HUES48 (cell line): Measurements from ENCODE around the gene LGALS7B.
"Not testable (repeated sequence)": the region's sequence is repeated elsewhere in the genome, so short reads cannot be mapped to it uniquely, and the experiment has no call there.

Experiments used
- H3K27ac ChIP-seq: one replicate; pipeline ENCODE4 v1.7.0; 2013; ENCODE audit warnings: low read depth, low read length, inconsistent platforms
- H3K27me3 ChIP-seq: 2 replicates; pipeline ENCODE4 v1.6.1; 2013; ENCODE audit warnings: mild to moderate bottlenecking, low read length; ENCODE audit not compliant: control insufficient read depth, insufficient read depth
- H3K36me3 ChIP-seq: 2 replicates; pipeline ENCODE4 v1.6.1; 2013; ENCODE audit warnings: low read length; ENCODE audit not compliant: control insufficient read depth, insufficient read depth
- H3K4me1 ChIP-seq: 2 replicates; pipeline ENCODE4 v1.6.1; 2013; ENCODE audit warnings: mild to moderate bottlenecking, low read length; ENCODE audit not compliant: control insufficient read depth, insufficient read depth
- H3K4me3 ChIP-seq: 2 replicates; pipeline ENCODE4 v1.5.1; 2013; ENCODE audit warnings: mild to moderate bottlenecking, low read depth, low read length
- H3K9ac ChIP-seq: 2 replicates; pipeline ENCODE4 v1.6.1; 2013; ENCODE audit warnings: mild to moderate bottlenecking, low read depth, low read length, moderate library complexity
- H3K9me3 ChIP-seq: 2 replicates; pipeline ENCODE4 v1.6.1; 2013; ENCODE audit warnings: low read length; ENCODE audit not compliant: control insufficient read depth, insufficient read depth

Gene LGALS7B

GRCh38 chr19:38829203-38829602, 40.2 kb downstream of the LGALS7B start:
- not testable (repeated sequence) for H3K9ac ChIP-seq, H3K9me3 ChIP-seq, H3K27me3 ChIP-seq, H3K27ac ChIP-seq, H3K4me3 ChIP-seq
- Histone ChIP-seq H3K36me3 (peaks cover 25% of the 10 kb centered on the region), H3K4me1 (peaks cover 22% of the 10 kb centered on the region)

- H3K27ac ChIP-seq: no peak overlapping the region
- H3K4me3 ChIP-seq: no peak overlapping the region
- no peak overlapping the region for H3K9ac ChIP-seq
These were observed 41.2 kb downstream of the LGALS7B start for GRCh38 chr19:38830039-38830733.

GRCh38 chr19:38831142-38831605, 42.2 kb downstream of the LGALS7B start:
- Histone ChIP-seq H3K36me3 (peaks cover 32% of the 10 kb centered on the region), H3K9ac (peak overlapping the region; percentile 68), H3K27me3 (no peaks in the 10 kb centered on the region), H3K4me1 (peaks cover 8% of the 10 kb centered on the region), H3K4me3 (peak overlapping the region; percentile 77), H3K27ac (peak overlapping the region; percentile 83), H3K9me3 (no peaks in the 10 kb centered on the region)

More at GRCh38 chr19:38830039-38830733, 41.2 kb downstream of the LGALS7B start:
- no peaks in the 10 kb centered on the region for H3K9me3 ChIP-seq
- peaks cover 25% of the 10 kb centered on the region for H3K36me3 ChIP-seq
- H3K27me3 ChIP-seq: no peaks in the 10 kb centered on the region
- H3K4me1 ChIP-seq: peaks cover 12% of the 10 kb centered on the region

- Histone ChIP-seq H3K36me3 (peaks cover 41% of the 10 kb centered on the region), H3K4me1 (peaks cover 8% of the 10 kb centered on the region), H3K27ac (no peak overlapping the region), H3K4me3 (no peak overlapping the region), H3K9ac (no peak overlapping the region), H3K27me3 (no peaks in the 10 kb centered on the region), H3K9me3 (no peaks in the 10 kb centered on the region)
These were observed 44.1 kb downstream of the LGALS7B start for GRCh38 chr19:38833092-38833425.

GRCh38 chr19:38834104-38834490, 45.1 kb downstream of the LGALS7B start:
- Histone ChIP-seq H3K9ac (no peak overlapping the region), H3K27ac (no peak overlapping the region), H3K36me3 (peaks cover 49% of the 10 kb centered on the region), H3K27me3 (no peaks in the 10 kb centered on the region), H3K9me3 (no peaks in the 10 kb centered on the region), H3K4me3 (no peak overlapping the region), H3K4me1 (peaks cover 8% of the 10 kb centered on the region)

GRCh38 chr19:38834590-38834989, 45.6 kb downstream of the LGALS7B start:
- peaks cover 8% of the 10 kb centered on the region for H3K4me1 ChIP-seq
- H3K36me3 ChIP-seq: peaks cover 53% of the 10 kb centered on the region
- no peaks in the 10 kb centered on the region for H3K27me3 ChIP-seq
- H3K9ac ChIP-seq: no peak overlapping the region
- H3K27ac ChIP-seq: no peak overlapping the region
- no peaks in the 10 kb centered on the region for H3K9me3 ChIP-seq
- H3K4me3 ChIP-seq: no peak overlapping the region

- no peak overlapping the region for H3K4me3 ChIP-seq
- peaks cover 6% of the 10 kb centered on the region for H3K4me1 ChIP-seq
- peaks cover 61% of the 10 kb centered on the region for H3K36me3 ChIP-seq
- no peaks in the 10 kb centered on the region for H3K27me3 ChIP-seq
- no peaks in the 10 kb centered on the region for H3K9me3 ChIP-seq
- no peak overlapping the region for H3K27ac ChIP-seq
- H3K9ac ChIP-seq: no peak overlapping the region
These were observed 47.4 kb downstream of the LGALS7B start for GRCh38 chr19:38836159-38836982.

- Histone ChIP-seq H3K27me3 (no peaks in the 10 kb centered on the region), H3K9me3 (no peaks in the 10 kb centered on the region), H3K36me3 (peaks cover 69% of the 10 kb centered on the region), H3K4me3 (no peak overlapping the region), H3K27ac (peak overlapping the region; percentile 42), H3K9ac (no peak overlapping the region), H3K4me1 (peaks cover 3% of the 10 kb centered on the region)
These were observed 48.1 kb downstream of the LGALS7B start for GRCh38 chr19:38836983-38837626.

- Histone ChIP-seq H3K4me1 (no peaks in the 10 kb centered on the region), H3K27ac (peak overlapping the region; percentile 42), H3K27me3 (no peaks in the 10 kb centered on the region), H3K36me3 (peaks cover 75% of the 10 kb centered on the region), H3K9me3 (no peaks in the 10 kb centered on the region), H3K4me3 (no peak overlapping the region), H3K9ac (no peak overlapping the region)
These were observed 48.7 kb downstream of the LGALS7B start for GRCh38 chr19:38837656-38838121.

GRCh38 chr19:38838208-38838985, 49.4 kb downstream of the LGALS7B start:
- peaks cover 82% of the 10 kb centered on the region for H3K36me3 ChIP-seq
- no peaks in the 10 kb centered on the region for H3K27me3 ChIP-seq
- H3K9ac ChIP-seq: no peak overlapping the region
- no peaks in the 10 kb centered on the region for H3K4me1 ChIP-seq
- H3K27ac ChIP-seq: no peak overlapping the region
- H3K4me3 ChIP-seq: no peak overlapping the region
- H3K9me3 ChIP-seq: no peaks in the 10 kb centered on the region
